Endothelial cell of umbilical vein (primary cell): Measurements from ENCODE around the gene PLPP2.

Experiments
- CTCF ChIP-seq, 2 donors: IDR thresholded peaks; 1 replicate in 1 of 2; 2 replicates in 1 of 2; pipeline ENCODE4 v1.5.1; 2011; ENCODE audit warnings: low read length in 2 of 2, mild to moderate bottlenecking in 2 of 2, moderate library complexity in 2 of 2, control low read depth in 1 of 2, inconsistent platforms in 1 of 2, low read depth in 1 of 2; ENCODE audit not compliant: insufficient read depth in 1 of 2; ENCODE audit errors: extremely low read depth in 1 of 2
- EZH2 ChIP-seq: IDR thresholded peaks from 2 replicates; pipeline ENCODE4 v1.6.1; 2012; ENCODE audit warnings: borderline replicate concordance, low read depth, mild to moderate bottlenecking, moderate library complexity, low read length, inconsistent platforms; ENCODE audit not compliant: severe bottlenecking
- FOS ChIP-seq: IDR thresholded peaks from 2 replicates; pipeline ENCODE4 v1.6.1; 2011; ENCODE audit warnings: mild to moderate bottlenecking, low read length, moderate library complexity, borderline replicate concordance; ENCODE audit not compliant: insufficient read depth
- GATA2 ChIP-seq: IDR thresholded peaks from 2 replicates; pipeline ENCODE4 v1.7.0; 2011; ENCODE audit warnings: low read depth, mild to moderate bottlenecking, moderate library complexity, mixed read lengths, low read length; ENCODE audit not compliant: insufficient read length, insufficient read depth
- JUN ChIP-seq: IDR thresholded peaks from 2 replicates; pipeline ENCODE4 v1.6.1; 2011; ENCODE audit warnings: borderline replicate concordance, low read depth; ENCODE audit not compliant: insufficient read length, insufficient read depth
- MAX ChIP-seq: IDR thresholded peaks from 2 replicates; pipeline ENCODE4 v1.6.1; 2011; ENCODE audit not compliant: insufficient read depth, insufficient read length
- MYC ChIP-seq: IDR thresholded peaks from one replicate; pipeline ENCODE4 v1.6.1; 2011; ENCODE audit warnings: mild to moderate bottlenecking, low read depth, low read length
- POLR2A ChIP-seq: IDR thresholded peaks from 2 replicates; pipeline ENCODE4 v1.6.1; 2012; ENCODE audit warnings: low read depth, mild to moderate bottlenecking, control low read depth, low read length
- POLR2AphosphoS5 ChIP-seq: IDR thresholded peaks from 2 replicates; pipeline ENCODE4 v1.6.1; 2012; ENCODE audit warnings: low read depth, mild to moderate bottlenecking, control low read depth, low read length, moderate library complexity; ENCODE audit not compliant: insufficient read depth

GRCh38 chr19:293436-294110 is 2.4 kb upstream of the PLPP2 start:
- TF ChIP-seq POLR2AphosphoS5 (no peak), CTCF (IDR thresholded peaks at IDR 0.05; ENCODE audit: extremely low read depth in 1 of 2, insufficient read depth in 1 of 2, low read depth in 1 of 2, low read length in 2 of 2) (no peak), MAX (no peak), MYC (no peak), EZH2 (no peak), POLR2A (no peak), GATA2 (no peak), FOS (no peak), JUN (no peak)
